Left lung (tissue), 10 donors: Measurements from ENCODE around the gene DCDC1. TPM values are rescaled to one million over a fixed set of nuclear protein-coding genes. Genes with fewer than 3 reads are reported as not detected.

Experiments used
- ATAC-seq: fragments of 200-7000 bp; cut with Tn5 transposase; one replicate; pipeline ENCODE4 v1.9.1; 2020; ENCODE audit warnings: moderate library complexity
- DNase-seq, 4 donors: peaks; one replicate each; pipeline ENCODE4 v3.0.0-alpha.2; 2013 to 2020
- H3K27ac ChIP-seq, 2 donors: fragments of 200-600 bp; sonication (generic) in 1 of 2; one replicate each; pipeline versions ENCODE4 v1.5.0 to v1.8.0; 2020 to 2021
- H3K27me3 ChIP-seq, 2 donors: fragments of 200-600 bp; sonication (generic) in 1 of 2; one replicate each; pipeline versions ENCODE4 v1.5.0 to v1.8.0; 2020 to 2021
- H3K36me3 ChIP-seq, 2 donors: fragments of 200-600 bp; sonication (generic) in 1 of 2; one replicate each; pipeline versions ENCODE4 v1.5.0 to v1.8.0; 2020 to 2021
- H3K4me1 ChIP-seq, 2 donors: fragments of 200-600 bp; one replicate each; pipeline ENCODE4 v1.8.0; 2021
- H3K4me3 ChIP-seq, 2 donors: fragments of 200-600 bp; sonication (generic) in 1 of 2; one replicate each; pipeline versions ENCODE4 v1.5.0 to v1.8.0; 2020 to 2021; ENCODE audit warnings: mild to moderate bottlenecking in 1 of 2
- H3K9me3 ChIP-seq, 2 donors: fragments of 200-600 bp; sonication (generic) in 1 of 2; one replicate each; pipeline versions ENCODE4 v1.5.0 to v1.8.0; 2020 to 2021
- intact Hi-C, 2 donors: fragments of 100-400 bp; cut with DNase I; formaldehyde crosslinking; loops; one replicate each; pipeline versions ENCODE4 v1.11.2 to v1.14.2; 2022
- polyA plus RNA-seq, 6 donors: library from polyadenylated mRNA; unstranded; fragments of 120-200 nt; gene quantifications; one replicate each; pipeline ENCODE4 v1.2.1, GENCODE V29; 2013; ENCODE audit not compliant: insufficient read length in 6 of 6
- total RNA-seq, 2 donors: library from RNA; stranded (reverse); fragmentation: NEBNext Ultra II Directional; extraction: Animal tissue kit (Norgen Biotek cat#: 25700); gene quantifications; one replicate each; pipeline ENCODE4 v1.2.1, GENCODE V29; 2021
- TF ChIP-seq, protein P1 (sequence below), 2 donors: fragments of 200-600 bp; sonication (generic) in 1 of 2; IDR thresholded peaks; one replicate each; pipeline versions ENCODE4 v1.5.0 to v1.8.0; 2021; ENCODE audit warnings: antibody characterized with exemption in 2 of 2
- donor health status: DM: no; HTN: yes; CAD: no.
- donor health status: DM: no; HTN: no; CAD: no.

DCDC1 gene
- total and polyA plus RNA-seq, 8 donors = 0.09 to 3.3 (median 2.0) TPM

DNA sequence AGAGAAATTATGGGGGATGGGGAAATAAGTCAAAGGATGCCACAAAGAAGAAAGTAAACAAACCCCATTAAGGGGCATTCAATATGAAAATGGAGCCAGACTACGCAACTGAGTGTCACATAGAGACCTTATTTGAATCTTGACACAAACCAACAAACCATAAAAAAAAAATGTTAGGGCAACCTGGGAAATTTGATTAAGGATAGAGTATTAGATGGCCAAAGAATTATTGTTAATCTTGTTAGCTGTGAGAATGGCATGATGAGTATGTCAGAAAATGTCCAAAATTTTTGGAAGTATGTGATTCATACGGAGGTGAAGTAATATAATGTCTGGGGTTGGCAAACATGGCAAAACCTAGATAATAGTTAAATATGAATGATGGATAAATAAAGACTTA is 461.3 kb downstream of the DCDC1 start:
- Histone ChIP-seq H3K4me1 (no peaks in the 10 kb centered on the region), H3K4me3 (no peak overlapping the region), H3K27ac (no peak overlapping the region), H3K27me3 (no peaks in the 10 kb centered on the region), H3K9me3 (no peaks in the 10 kb centered on the region), H3K36me3 (no peaks in the 10 kb centered on the region)
- intact Hi-C loops = no loop called here
- no peak for ATAC-seq
- TF ChIP-seq, protein P1, sequence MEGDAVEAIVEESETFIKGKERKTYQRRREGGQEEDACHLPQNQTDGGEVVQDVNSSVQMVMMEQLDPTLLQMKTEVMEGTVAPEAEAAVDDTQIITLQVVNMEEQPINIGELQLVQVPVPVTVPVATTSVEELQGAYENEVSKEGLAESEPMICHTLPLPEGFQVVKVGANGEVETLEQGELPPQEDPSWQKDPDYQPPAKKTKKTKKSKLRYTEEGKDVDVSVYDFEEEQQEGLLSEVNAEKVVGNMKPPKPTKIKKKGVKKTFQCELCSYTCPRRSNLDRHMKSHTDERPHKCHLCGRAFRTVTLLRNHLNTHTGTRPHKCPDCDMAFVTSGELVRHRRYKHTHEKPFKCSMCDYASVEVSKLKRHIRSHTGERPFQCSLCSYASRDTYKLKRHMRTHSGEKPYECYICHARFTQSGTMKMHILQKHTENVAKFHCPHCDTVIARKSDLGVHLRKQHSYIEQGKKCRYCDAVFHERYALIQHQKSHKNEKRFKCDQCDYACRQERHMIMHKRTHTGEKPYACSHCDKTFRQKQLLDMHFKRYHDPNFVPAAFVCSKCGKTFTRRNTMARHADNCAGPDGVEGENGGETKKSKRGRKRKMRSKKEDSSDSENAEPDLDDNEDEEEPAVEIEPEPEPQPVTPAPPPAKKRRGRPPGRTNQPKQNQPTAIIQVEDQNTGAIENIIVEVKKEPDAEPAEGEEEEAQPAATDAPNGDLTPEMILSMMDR (IDR thresholded peaks at IDR 0.05) = no peak
- DNase-seq = no peak

DNA sequence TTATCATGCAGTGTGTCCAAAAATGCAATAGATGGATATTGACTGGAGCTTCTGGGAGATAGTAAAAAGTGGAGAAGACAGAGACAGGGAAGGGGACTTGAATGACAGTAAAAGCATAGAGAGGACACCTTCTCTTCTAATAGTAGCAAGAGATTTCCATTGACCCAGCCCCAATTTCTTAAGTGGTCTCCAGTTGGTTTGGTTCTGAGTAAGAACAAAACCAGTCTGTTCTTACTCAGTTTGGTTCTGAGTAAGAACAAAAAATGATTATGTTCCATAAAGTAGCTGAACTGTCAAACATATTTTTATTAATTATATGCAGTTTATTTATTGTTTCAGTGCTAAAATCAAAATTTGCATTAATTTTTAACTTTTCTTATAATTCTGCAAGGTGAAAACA is 466.6 kb downstream of the DCDC1 start:
- Histone ChIP-seq H3K4me3 (no peak overlapping the region), H3K4me1 (no peaks in the 10 kb centered on the region), H3K27me3 (no peaks in the 10 kb centered on the region), H3K36me3 (no peaks in the 10 kb centered on the region), H3K27ac (no peak overlapping the region), H3K9me3 (no peaks in the 10 kb centered on the region)
- intact Hi-C loops = no loop called here
- TF ChIP-seq, protein P1 (IDR thresholded peaks at IDR 0.05) = no peak
- DNase-seq (no peak), ATAC-seq (no peak)

DNA sequence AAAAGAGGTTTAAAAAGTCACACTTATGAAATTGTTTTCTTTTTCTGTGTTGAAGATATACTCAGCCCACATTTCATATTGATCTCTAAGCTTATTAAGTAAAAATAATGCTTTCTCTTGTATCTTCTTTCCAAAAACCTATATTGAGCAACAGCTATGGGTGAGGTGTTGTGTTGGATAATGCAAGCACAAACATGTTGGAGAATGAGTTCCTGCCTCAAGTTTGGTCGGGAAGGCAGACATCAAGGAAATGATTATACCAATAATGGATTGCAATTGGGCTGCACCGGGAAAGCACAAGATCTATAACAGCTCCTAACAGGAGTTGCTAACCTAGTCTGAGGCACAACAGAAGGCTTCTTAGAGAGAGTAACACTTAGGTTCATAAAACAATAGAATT is 474.5 kb downstream of the DCDC1 start:
- no peaks in the 10 kb centered on the region for H3K36me3 ChIP-seq
- no peaks in the 10 kb centered on the region for H3K27me3 ChIP-seq
- H3K4me3 ChIP-seq = no peak overlapping the region
- ATAC-seq (no peak), DNase-seq (no peak)
- TF ChIP-seq, protein P1 (IDR thresholded peaks at IDR 0.05) = no peak
- H3K9me3 ChIP-seq = no peaks in the 10 kb centered on the region
- no peak overlapping the region for H3K27ac ChIP-seq
- no peaks in the 10 kb centered on the region for H3K4me1 ChIP-seq
- intact Hi-C loops = no loop called here

DNA sequence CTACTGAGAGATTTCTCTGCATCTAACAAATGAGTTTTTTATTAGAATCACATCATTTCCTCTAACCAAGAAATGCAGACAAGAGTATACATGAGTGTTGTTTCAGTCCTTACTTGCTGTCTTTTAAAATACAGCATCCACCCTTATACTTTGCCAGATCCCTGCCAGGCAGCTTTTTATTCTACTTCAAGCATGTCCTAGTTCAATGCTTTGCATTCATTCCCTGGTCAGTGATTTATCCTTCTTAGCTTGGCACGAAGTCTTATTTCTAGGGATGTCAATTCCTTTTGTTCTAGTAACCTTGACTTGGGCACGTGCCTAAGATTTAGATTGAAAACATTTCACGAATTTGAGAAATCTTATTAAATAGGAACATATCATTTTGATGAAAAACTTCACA is 476.2 kb downstream of the DCDC1 start:
- no peak for DNase-seq

DNA sequence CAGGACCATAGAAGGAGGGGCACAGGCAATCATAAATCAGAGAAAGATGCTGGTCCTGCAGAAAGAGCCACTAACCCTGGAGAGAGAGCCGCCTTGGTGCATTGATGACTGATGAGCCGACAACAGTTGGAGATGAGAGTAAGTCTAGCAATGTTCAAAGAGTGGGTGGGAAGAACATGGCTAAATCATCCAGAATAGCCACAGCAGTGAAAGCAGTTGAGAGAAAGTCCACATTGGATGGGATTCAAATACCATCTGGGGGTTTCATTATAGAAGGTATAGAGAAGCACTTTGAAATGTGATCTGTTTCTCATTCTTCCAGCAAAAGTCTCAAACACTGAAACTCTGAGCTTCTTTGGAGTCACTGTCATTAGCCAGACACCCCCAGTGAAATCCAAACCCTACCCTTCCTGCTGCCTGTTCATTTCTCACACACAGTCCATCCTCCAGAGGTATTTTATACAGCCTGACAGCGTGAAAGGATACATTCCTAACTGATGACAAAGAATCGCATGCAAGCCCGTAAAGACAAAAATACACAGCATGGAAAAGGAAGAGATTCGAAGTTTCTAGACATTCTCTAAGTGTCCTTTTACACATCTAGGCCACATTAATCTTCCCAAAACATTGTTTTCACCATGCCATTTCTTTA is 480.3 kb downstream of the DCDC1 start:
- TF ChIP-seq, protein P1 (IDR thresholded peaks at IDR 0.05) = no peak
- DNase-seq (no peak), ATAC-seq (no peak)
- H3K4me3 ChIP-seq = no peak overlapping the region
- no peaks in the 10 kb centered on the region for H3K9me3 ChIP-seq
- intact Hi-C loops = no loop called here
- no peaks in the 10 kb centered on the region for H3K27me3 ChIP-seq
- H3K27ac ChIP-seq = no peak overlapping the region
- no peaks in the 10 kb centered on the region for H3K36me3 ChIP-seq
- H3K4me1 ChIP-seq = no peaks in the 10 kb centered on the region

More for the DNA sequence above, 476.2 kb downstream of the DCDC1 start:
- Histone ChIP-seq H3K27ac (no peak overlapping the region), H3K36me3 (no peaks in the 10 kb centered on the region), H3K4me1 (no peaks in the 10 kb centered on the region), H3K27me3 (no peaks in the 10 kb centered on the region), H3K9me3 (no peaks in the 10 kb centered on the region), H3K4me3 (no peak overlapping the region)
- TF ChIP-seq, protein P1 (IDR thresholded peaks at IDR 0.05) = no peak
- no peak for ATAC-seq
- intact Hi-C loops = no loop called here
